ENCODE data around the gene AMPH. TPM values are rescaled to one million over a fixed set of nuclear protein-coding genes. Genes with fewer than 3 reads are reported as not detected.
"Not testable (repeated sequence)": the region's sequence is repeated elsewhere in the genome, so short reads cannot be mapped to it uniquely, and the experiment has no call there.

The AMPH gene
- total RNA-seq, 1 donor from 2014 or later, result not detected

DNA sequence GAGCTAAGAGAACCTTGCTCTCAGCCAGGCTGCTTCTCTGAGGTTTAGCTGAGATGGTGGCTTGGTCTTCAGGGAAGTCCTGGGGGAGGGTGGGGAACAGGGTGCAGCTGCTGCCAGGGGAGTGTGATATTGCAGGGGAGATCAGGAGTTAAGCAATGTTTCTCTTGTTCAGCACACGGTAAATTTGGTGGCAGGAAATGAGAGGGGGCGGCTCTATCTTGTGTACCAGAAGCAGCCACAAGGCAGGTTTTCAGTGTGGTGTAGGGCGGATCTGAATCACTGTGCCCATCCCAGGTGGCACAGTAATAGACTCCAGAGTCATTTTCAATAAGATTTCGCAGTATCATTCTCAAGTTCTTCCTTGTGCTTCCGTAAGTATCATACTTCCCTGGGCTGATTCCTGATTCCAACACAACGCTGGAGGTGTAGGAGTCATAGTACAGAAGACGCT is 277.7 kb downstream of the AMPH start:
- not testable (repeated sequence) for DNase-seq

DNA sequence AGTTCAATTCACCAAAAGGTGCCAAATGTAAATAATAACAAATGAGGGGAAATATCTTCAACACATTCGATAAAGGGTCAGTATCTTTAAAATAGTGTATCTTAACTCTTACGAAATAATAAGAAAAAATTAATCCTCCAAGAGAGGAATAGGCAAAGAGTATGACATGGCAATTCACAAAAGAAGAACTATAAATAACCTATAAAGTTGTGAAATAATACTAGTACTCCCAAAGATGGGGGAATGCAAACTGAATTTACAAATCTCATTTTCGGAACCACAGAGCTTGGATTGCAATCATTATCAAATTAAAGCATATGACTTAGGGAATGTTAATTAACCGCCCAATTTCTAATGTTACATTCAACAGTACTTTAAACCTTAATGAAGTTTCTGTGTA is 279.6 kb downstream of the AMPH start:
- intact Hi-C loops (cut with micrococcal nuclease), result no loop called here
- Mint-ChIP-seq H3K27ac (no peak overlapping the region), H3K36me3 (ENCODE audit: low read depth) (no peaks in the 10 kb centered on the region), H3K9me3 (no peaks in the 10 kb centered on the region), H3K4me3 (no peak overlapping the region), H3K27me3 (no peaks in the 10 kb centered on the region), H3K4me1 (peaks cover 36% of the 10 kb centered on the region)
- ChIA-PET POLR2A (no interaction called here), CTCF (no interaction called here)
- ATAC-seq (ENCODE audit: low read depth), result no peak
- no peak for DNase-seq
- TF ChIP-seq CTCF (IDR thresholded peaks at IDR 0.05), result no peak

More for the DNA sequence above, 277.7 kb downstream of the AMPH start:
- POLR2A ChIA-PET; H3K27me3 Mint-ChIP-seq; intact Hi-C loops (cut with micrococcal nuclease); H3K4me3 Mint-ChIP-seq; H3K36me3 Mint-ChIP-seq (ENCODE audit: low read depth); H3K9me3 Mint-ChIP-seq; ATAC-seq (ENCODE audit: low read depth): not testable (repeated sequence)
- Mint-ChIP-seq H3K27ac (peak overlapping the region; percentile 8), H3K4me1 (peaks cover 47% of the 10 kb centered on the region)
- CTCF ChIA-PET, result interaction anchor here (1.2 to 2.6 kb wide), 3 partner anchors 15 to 138 kb away, joined by 3 to 15 read pairs (median 6); no protein-coding TSS in a partner anchor

- intact Hi-C loops (cut with micrococcal nuclease); ATAC-seq (ENCODE audit: low read depth); H3K27me3 Mint-ChIP-seq; CTCF ChIA-PET; H3K9me3 Mint-ChIP-seq; H3K4me3 Mint-ChIP-seq; POLR2A ChIA-PET; DNase-seq; H3K36me3 Mint-ChIP-seq (ENCODE audit: low read depth): not testable (repeated sequence)
- Mint-ChIP-seq H3K27ac (peak overlapping the region; percentile 79), H3K4me1 (peaks cover 36% of the 10 kb centered on the region)
These were observed 280.4 kb downstream of the AMPH start for GRCh38 chr7:38350777-38351176.

DNA sequence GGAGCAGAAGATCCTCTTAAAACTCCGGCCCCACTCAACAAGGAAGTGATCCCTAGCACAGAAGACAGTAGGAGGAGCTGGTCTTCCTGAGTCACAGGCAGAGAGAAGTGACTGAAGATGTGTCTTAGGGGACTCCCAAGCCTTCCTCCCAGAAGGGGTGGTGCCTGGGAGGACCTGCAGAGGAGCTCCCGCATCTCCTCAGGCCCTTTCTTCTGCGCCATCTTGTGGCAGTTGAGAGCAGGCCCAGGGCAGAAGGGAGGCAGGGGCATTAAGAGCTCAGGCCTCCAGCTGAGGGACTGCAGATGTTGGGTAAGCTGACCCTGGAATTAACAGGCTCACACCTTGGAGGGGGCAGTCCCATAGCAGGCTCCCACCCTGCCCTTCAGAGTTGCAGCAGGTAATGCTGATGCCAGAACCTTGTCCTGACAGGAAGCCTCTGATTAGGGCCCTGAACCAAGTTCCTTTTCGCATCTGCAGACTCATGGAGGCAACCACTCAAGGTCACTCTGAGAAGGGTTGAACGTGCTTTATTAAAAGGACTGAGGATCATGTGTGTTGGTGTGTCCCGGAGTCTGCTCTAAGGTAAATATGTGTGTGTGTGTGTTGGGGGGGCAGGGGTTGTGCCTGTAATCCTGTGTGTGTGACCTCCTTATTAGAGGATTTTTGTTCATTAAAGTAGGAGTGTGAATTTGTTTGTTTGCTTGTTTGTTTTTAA is 281.1 kb downstream of the AMPH start:
- not testable (repeated sequence) for DNase-seq

DNA sequence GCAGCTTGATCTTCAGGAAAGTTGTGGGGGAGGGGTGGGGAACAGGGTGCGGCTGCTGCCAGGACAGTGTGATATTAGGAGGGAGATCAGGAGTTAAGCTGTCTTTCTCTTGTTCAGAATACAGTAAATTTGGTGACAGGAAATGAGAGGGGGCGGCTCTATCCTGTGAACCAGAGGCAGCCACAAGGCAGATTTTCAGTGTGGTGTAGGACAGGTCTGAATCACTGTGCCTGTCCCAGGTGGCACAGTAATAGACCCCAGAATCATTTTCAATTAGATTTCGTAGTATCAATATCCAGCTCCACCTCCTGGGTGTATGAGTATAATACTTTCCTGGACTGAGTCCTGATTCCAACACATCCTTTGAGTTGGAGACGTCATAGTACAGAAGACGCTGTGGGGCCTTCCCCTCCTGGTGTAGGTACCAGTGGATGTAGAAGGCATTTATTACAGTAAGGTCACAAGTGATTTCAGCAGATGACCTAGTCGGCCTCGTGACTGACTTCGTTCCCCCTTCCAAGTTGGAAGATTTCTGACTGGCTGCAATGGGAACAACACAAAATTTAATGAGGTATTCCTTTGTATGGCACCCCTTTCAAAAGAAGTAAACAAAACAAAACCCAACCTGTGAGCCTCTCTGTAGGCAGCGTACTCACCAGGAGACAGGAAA is 281.9 kb downstream of the AMPH start:
- ATAC-seq (ENCODE audit: low read depth), result peak; percentile 35
- CTCF ChIA-PET, result interaction anchor here (0.7 to 2.3 kb wide), 6 partner anchors 13 to 25 kb away, joined by 3 to 19 read pairs (median 4); no protein-coding TSS in a partner anchor
- Mint-ChIP-seq H3K4me3 (peak overlapping the region; percentile 13), H3K27ac (peak overlapping the region; percentile 79), H3K4me1 (peaks cover 43% of the 10 kb centered on the region)
- POLR2A ChIA-PET; H3K9me3 Mint-ChIP-seq; H3K27me3 Mint-ChIP-seq; DNase-seq; H3K36me3 Mint-ChIP-seq (ENCODE audit: low read depth): not testable (repeated sequence)
- intact Hi-C loops (cut with micrococcal nuclease), result loop anchor here (2.0 kb wide), 1 partner anchor 14 kb away; no protein-coding TSS in a partner anchor

More for the DNA sequence above, 281.1 kb downstream of the AMPH start:
- H3K36me3 Mint-ChIP-seq (ENCODE audit: low read depth); POLR2A ChIA-PET; H3K9me3 Mint-ChIP-seq; H3K27me3 Mint-ChIP-seq: not testable (repeated sequence)
- Mint-ChIP-seq H3K27ac (peak overlapping the region; percentile 79), H3K4me1 (peaks cover 41% of the 10 kb centered on the region), H3K4me3 (peak overlapping the region; percentile 13)
- CTCF ChIA-PET, result interaction anchor here (0.7 to 2.3 kb wide), 7 partner anchors 14 to 134 kb away, joined by 3 to 19 read pairs (median 3); no protein-coding TSS in a partner anchor
- ATAC-seq (ENCODE audit: low read depth), result peak; percentile 81
- intact Hi-C loops (cut with micrococcal nuclease), result loop anchor here (2.0 kb wide), 1 partner anchor 15 kb away; no protein-coding TSS in a partner anchor

GRCh38 chr7:38345299-38346172 is 285.6 kb downstream of the AMPH start:
- intact Hi-C loops (cut with micrococcal nuclease); H3K27me3 Mint-ChIP-seq; H3K36me3 Mint-ChIP-seq (ENCODE audit: low read depth); DNase-seq; H3K27ac Mint-ChIP-seq; H3K4me3 Mint-ChIP-seq; H3K9me3 Mint-ChIP-seq: not testable (repeated sequence)
- POLR2A ChIA-PET, result interaction anchor here (0.6 kb wide), 1 partner anchor 203 kb away, joined by 3 read pairs; no protein-coding TSS in a partner anchor
- CTCF ChIA-PET, result interaction anchor here (1.0 to 2.0 kb wide), 5 partner anchors 10 to 29 kb away, joined by 3 to 16 read pairs (median 4); no protein-coding TSS in a partner anchor
- peak; percentile 23 for ATAC-seq (ENCODE audit: low read depth)
- peaks cover 29% of the 10 kb centered on the region for H3K4me1 Mint-ChIP-seq

GRCh38 chr7:38344741-38345140 is 286.4 kb downstream of the AMPH start:
- H3K27me3 Mint-ChIP-seq; H3K36me3 Mint-ChIP-seq (ENCODE audit: low read depth); H3K9me3 Mint-ChIP-seq; H3K4me3 Mint-ChIP-seq; intact Hi-C loops (cut with micrococcal nuclease); POLR2A ChIA-PET; DNase-seq: not testable (repeated sequence)
- H3K4me1 Mint-ChIP-seq, result peaks cover 21% of the 10 kb centered on the region
- peak; percentile 49 for ATAC-seq (ENCODE audit: low read depth)
- peak overlapping the region; percentile 53 for H3K27ac Mint-ChIP-seq
- CTCF ChIA-PET, result interaction anchor here (1.0 to 2.0 kb wide), 4 partner anchors 10 to 30 kb away, joined by 3 to 16 read pairs (median 4); no protein-coding TSS in a partner anchor

DNA sequence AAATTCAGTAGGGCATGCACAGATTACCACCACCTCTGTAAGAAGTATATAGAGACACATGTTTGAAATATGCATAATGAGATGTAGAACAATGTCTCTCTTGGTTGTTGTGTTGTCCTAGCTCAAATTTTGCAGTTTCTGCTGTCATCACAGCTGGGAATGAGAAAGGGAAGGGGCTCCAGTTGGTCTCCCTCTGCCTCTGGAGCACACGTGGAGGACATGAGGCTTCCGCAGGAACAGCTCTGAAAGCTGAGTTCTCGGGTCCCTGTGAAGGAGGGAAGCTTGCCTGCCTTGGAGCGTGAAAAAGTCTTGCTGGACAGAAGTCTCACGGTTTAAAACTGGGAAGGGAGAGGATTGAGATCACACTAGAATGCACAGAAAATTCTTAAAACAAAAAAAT is 289.0 kb downstream of the AMPH start:
- H3K36me3 Mint-ChIP-seq (ENCODE audit: low read depth); H3K27ac Mint-ChIP-seq; H3K9me3 Mint-ChIP-seq; POLR2A ChIA-PET; H3K4me3 Mint-ChIP-seq; ATAC-seq (ENCODE audit: low read depth); intact Hi-C loops (cut with micrococcal nuclease); DNase-seq; CTCF ChIA-PET; H3K27me3 Mint-ChIP-seq: not testable (repeated sequence)
- H3K4me1 Mint-ChIP-seq, result peaks cover 11% of the 10 kb centered on the region

DNA sequence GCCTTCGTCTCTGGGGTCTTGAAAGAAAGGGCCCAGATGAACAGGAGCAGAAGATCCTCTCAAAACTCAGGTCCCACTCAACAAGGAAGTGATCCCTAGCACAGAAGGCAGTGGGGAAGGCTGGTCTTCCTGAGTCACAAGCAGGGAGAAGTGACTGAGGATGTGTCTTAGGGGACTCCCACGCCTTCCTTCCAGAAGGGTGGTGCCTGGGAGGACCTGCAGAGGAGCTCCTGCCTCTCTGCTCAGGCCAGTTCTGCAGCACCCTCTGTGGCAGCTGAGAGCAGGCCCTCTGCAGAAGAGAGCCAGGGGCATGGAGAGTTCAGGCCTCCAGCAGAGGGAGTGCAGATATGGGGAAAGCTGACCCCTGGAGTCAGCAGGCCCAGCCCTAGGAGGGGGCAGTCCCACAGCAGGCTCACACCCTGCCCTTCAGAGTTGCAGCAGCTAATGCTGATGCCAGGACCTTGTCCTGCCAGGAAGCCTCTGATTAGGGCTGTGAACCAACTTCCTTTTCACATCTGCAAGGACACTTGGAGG is 289.9 kb downstream of the AMPH start:
- not testable (repeated sequence) for DNase-seq, H3K27ac Mint-ChIP-seq, H3K27me3 Mint-ChIP-seq

More for the DNA sequence above, 289.9 kb downstream of the AMPH start:
- intact Hi-C loops (cut with micrococcal nuclease); CTCF ChIA-PET; H3K9me3 Mint-ChIP-seq; H3K36me3 Mint-ChIP-seq (ENCODE audit: low read depth); POLR2A ChIA-PET; H3K4me3 Mint-ChIP-seq; ATAC-seq (ENCODE audit: low read depth): not testable (repeated sequence)
- peaks cover 14% of the 10 kb centered on the region for H3K4me1 Mint-ChIP-seq
